ENCODE results near the gene IL21.

DNA sequence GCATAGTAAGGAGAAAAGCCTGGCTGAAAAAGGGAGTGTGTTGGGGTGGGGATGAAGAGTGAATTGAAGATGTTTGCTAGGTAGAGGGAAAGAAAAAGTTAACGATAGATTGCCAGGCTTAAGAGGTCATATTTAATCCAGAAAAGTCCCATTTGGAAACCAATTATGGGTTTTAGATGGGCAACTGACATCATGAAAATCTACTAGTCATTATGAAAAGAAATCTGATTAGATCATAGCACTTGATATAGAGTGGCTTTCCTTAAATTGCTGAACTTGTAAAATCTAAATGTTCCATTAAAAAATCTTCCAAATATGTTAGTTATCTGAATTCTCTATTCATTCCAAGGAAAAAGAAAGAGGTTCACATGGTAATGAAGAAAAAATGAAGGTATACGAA lies 37.5 kb upstream of the IL21 start:
- TF ChIP-seq, protein P1, sequence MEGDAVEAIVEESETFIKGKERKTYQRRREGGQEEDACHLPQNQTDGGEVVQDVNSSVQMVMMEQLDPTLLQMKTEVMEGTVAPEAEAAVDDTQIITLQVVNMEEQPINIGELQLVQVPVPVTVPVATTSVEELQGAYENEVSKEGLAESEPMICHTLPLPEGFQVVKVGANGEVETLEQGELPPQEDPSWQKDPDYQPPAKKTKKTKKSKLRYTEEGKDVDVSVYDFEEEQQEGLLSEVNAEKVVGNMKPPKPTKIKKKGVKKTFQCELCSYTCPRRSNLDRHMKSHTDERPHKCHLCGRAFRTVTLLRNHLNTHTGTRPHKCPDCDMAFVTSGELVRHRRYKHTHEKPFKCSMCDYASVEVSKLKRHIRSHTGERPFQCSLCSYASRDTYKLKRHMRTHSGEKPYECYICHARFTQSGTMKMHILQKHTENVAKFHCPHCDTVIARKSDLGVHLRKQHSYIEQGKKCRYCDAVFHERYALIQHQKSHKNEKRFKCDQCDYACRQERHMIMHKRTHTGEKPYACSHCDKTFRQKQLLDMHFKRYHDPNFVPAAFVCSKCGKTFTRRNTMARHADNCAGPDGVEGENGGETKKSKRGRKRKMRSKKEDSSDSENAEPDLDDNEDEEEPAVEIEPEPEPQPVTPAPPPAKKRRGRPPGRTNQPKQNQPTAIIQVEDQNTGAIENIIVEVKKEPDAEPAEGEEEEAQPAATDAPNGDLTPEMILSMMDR (conservative IDR thresholded peaks at IDR 0.05; ENCODE audit: low read length): no peak
- TF ChIP-seq EZH2phosphoT487 (IDR thresholded peaks at IDR 0.05; ENCODE audit: borderline replicate concordance): no peak
